HepG2 (cell line): ENCODE measurements around the gene HELZ. TPM values are rescaled to one million over a fixed set of nuclear protein-coding genes. Genes with fewer than 3 reads are reported as not detected.

ENCODE experiments used
- FOXA3 ChIP-seq: IDR thresholded peaks from 2 replicates; pipeline ENCODE4 v1.6.1; 2016; ENCODE audit warnings: missing genetic modification reagents, missing compliant biosample characterization
- MED8 ChIP-seq: sonication (generic); formaldehyde crosslinking; IDR thresholded peaks from 2 replicates; pipeline ENCODE4 v1.8.1; 2023; ENCODE audit warnings: mild to moderate bottlenecking, missing genetic modification reagents; ENCODE audit not compliant: insufficient replicate concordance
- MEIS2 ChIP-seq: sonication (generic); formaldehyde crosslinking; IDR thresholded peaks from 2 replicates; pipeline ENCODE4 v1.9.0; 2021; ENCODE audit warnings: mild to moderate bottlenecking, missing genetic modification reagents
- RXRB ChIP-seq: IDR thresholded peaks from 2 replicates; pipeline ENCODE4 v1.6.1; 2016; ENCODE audit warnings: borderline replicate concordance, missing genetic modification reagents, missing compliant biosample characterization
- SMARCE1 ChIP-seq: fragments of 450-650 bp; IDR thresholded peaks from 2 replicates; pipeline ENCODE4 v1.6.1; 2017; ENCODE audit warnings: borderline replicate concordance
- SRSF1 ChIP-seq: fragments of 200-400 bp; formaldehyde crosslinking; optimal IDR thresholded peaks from 2 replicates; pipeline ENCODE3; 2017; ENCODE audit warnings: mild to moderate bottlenecking, low read depth, low read length, moderate library complexity
- ZNF589 ChIP-seq: sonication (generic); formaldehyde crosslinking; conservative IDR thresholded peaks from 2 replicates; pipeline ENCODE4 v1.8.0; 2022; ENCODE audit warnings: mild to moderate bottlenecking, moderate library complexity, missing genetic modification reagents
- ZSCAN20 ChIP-seq: sonication (generic); formaldehyde crosslinking; IDR thresholded peaks from 2 replicates; pipeline ENCODE4 v1.4.0; 2020; ENCODE audit warnings: missing genetic modification reagents, mild to moderate bottlenecking, borderline replicate concordance
- polyA plus RNA-seq, 8 experiments: library from polyadenylated mRNA; depleted of rRNA in 3 of 8; stranded (reverse) in 7 of 8; unstranded in 1 of 8; fragments of >200 nt; fragmentation: Illumina TruSeq in 4 of 8; extraction: Trizol in 4 of 8; gene quantifications; 2 replicates each; pipeline versions ENCODE4 v1.2.1 to v1.2.3, GENCODE V29; 2011 to 2016; ENCODE audit warnings: low read depth in 4 of 8, missing spikeins in 1 of 8, mixed read lengths in 1 of 8; ENCODE audit not compliant: insufficient read depth in 1 of 8
- total RNA-seq, 5 experiments: library from RNA; depleted of rRNA; stranded (reverse); fragments of >200 nt; fragmentation: Illumina TruSeq; extraction: Trizol; gene quantifications; 2 replicates each; pipeline ENCODE4 v1.2.3, GENCODE V29; 2016; ENCODE audit warnings: low read depth in 1 of 5
- TF ChIP-seq, protein P1 (sequence below): sonication (generic); formaldehyde crosslinking; IDR thresholded peaks from 2 replicates; pipeline ENCODE4 v1.5.0; 2020; ENCODE audit warnings: missing genetic modification reagents
- TF ChIP-seq, protein P2 (sequence below): sonication (generic); formaldehyde crosslinking; IDR thresholded peaks from 2 replicates; pipeline ENCODE4 v1.4.0; 2020; ENCODE audit warnings: missing genetic modification reagents, mild to moderate bottlenecking, borderline replicate concordance
- TF ChIP-seq, protein P3 (sequence below): sonication (generic); formaldehyde crosslinking; IDR thresholded peaks from 2 replicates; pipeline ENCODE4 v1.5.0; 2020; ENCODE audit warnings: mild to moderate bottlenecking, missing genetic modification reagents
- TF ChIP-seq, protein P4 (sequence below): sonication (generic); formaldehyde crosslinking; IDR thresholded peaks from 2 replicates; pipeline ENCODE4 v1.9.0; 2021; ENCODE audit warnings: missing genetic modification reagents, borderline replicate concordance
- TF ChIP-seq, protein P5 (sequence below): sonication (generic); formaldehyde crosslinking; IDR thresholded peaks from 2 replicates; pipeline ENCODE4 v1.4.0; 2020; ENCODE audit warnings: missing genetic modification reagents, borderline replicate concordance

Gene HELZ
- total and polyA plus RNA-seq, 2 of the 13 experiments (the other 11 are each of a cell fraction or from before 2014, with no cell fraction given): 35.3 to 52.4 TPM

DNA sequence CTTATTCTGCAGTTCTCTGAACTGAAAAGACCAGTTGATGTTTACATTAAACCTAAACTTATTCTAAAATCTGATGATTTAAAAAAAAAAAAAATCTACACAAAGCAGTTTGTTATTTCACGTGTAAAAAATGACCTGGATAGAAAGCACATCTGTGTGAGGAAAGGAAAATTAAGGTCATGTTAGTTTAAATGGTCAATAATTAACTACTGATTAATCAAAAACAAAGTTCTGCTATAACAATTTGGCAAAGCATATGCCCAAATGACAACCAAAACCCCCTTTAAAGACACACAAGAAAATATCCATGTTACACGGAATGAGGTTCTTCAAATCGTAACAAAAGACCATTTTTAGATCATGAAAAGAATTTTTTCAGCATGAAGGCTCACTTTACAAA lies 170.2 kb downstream of the HELZ start (continued):
- TF ChIP-seq, protein P1, sequence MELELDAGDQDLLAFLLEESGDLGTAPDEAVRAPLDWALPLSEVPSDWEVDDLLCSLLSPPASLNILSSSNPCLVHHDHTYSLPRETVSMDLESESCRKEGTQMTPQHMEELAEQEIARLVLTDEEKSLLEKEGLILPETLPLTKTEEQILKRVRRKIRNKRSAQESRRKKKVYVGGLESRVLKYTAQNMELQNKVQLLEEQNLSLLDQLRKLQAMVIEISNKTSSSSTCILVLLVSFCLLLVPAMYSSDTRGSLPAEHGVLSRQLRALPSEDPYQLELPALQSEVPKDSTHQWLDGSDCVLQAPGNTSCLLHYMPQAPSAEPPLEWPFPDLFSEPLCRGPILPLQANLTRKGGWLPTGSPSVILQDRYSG (CRISPR knock-in tag): no peak
- TF ChIP-seq ZNF589 (CRISPR knock-in tag) (no peak), SMARCE1 (no peak), FOXA3 (no peak), SRSF1 (no peak), RXRB (CRISPR knock-in tag) (peak; percentile 56; the same call in 1 of the 2 replicates), MED8 (no peak), ZSCAN20 (no peak), MEIS2 (no peak)
- TF ChIP-seq, protein P2, sequence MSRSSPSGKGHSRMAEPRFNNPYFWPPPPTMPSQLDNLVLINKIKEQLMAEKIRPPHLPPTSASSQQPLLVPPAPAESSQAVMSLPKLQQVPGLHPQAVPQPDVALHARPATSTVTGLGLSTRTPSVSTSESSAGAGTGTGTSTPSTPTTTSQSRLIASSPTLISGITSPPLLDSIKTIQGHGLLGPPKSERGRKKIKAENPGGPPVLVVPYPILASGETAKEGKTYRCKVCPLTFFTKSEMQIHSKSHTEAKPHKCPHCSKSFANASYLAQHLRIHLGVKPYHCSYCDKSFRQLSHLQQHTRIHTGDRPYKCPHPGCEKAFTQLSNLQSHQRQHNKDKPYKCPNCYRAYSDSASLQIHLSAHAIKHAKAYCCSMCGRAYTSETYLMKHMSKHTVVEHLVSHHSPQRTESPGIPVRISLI: peak; percentile 46; the same call in 1 of the 2 replicates
- TF ChIP-seq, protein P3, sequence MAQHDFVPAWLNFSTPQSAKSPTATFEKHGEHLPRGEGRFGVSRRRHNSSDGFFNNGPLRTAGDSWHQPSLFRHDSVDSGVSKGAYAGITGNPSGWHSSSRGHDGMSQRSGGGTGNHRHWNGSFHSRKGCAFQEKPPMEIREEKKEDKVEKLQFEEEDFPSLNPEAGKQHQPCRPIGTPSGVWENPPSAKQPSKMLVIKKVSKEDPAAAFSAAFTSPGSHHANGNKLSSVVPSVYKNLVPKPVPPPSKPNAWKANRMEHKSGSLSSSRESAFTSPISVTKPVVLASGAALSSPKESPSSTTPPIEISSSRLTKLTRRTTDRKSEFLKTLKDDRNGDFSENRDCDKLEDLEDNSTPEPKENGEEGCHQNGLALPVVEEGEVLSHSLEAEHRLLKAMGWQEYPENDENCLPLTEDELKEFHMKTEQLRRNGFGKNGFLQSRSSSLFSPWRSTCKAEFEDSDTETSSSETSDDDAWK (CRISPR knock-in tag): no peak
- TF ChIP-seq, protein P4, sequence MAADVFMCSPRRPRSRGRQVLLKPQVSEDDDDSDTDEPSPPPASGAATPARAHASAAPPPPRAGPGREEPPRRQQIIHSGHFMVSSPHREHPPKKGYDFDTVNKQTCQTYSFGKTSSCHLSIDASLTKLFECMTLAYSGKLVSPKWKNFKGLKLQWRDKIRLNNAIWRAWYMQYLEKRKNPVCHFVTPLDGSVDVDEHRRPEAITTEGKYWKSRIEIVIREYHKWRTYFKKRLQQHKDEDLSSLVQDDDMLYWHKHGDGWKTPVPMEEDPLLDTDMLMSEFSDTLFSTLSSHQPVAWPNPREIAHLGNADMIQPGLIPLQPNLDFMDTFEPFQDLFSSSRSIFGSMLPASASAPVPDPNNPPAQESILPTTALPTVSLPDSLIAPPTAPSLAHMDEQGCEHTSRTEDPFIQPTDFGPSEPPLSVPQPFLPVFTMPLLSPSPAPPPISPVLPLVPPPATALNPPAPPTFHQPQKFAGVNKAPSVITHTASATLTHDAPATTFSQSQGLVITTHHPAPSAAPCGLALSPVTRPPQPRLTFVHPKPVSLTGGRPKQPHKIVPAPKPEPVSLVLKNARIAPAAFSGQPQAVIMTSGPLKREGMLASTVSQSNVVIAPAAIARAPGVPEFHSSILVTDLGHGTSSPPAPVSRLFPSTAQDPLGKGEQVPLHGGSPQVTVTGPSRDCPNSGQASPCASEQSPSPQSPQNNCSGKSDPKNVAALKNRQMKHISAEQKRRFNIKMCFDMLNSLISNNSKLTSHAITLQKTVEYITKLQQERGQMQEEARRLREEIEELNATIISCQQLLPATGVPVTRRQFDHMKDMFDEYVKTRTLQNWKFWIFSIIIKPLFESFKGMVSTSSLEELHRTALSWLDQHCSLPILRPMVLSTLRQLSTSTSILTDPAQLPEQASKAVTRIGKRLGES (CRISPR knock-in tag): no peak
- TF ChIP-seq, protein P5, sequence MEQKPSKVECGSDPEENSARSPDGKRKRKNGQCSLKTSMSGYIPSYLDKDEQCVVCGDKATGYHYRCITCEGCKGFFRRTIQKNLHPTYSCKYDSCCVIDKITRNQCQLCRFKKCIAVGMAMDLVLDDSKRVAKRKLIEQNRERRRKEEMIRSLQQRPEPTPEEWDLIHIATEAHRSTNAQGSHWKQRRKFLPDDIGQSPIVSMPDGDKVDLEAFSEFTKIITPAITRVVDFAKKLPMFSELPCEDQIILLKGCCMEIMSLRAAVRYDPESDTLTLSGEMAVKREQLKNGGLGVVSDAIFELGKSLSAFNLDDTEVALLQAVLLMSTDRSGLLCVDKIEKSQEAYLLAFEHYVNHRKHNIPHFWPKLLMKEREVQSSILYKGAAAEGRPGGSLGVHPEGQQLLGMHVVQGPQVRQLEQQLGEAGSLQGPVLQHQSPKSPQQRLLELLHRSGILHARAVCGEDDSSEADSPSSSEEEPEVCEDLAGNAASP (CRISPR knock-in tag): peak; percentile 33; the same call in 1 of the 2 replicates
